Mucosa of descending colon (tissue), 3 donors: ENCODE data around the gene ITIH5. TPM values are rescaled to one million over a fixed set of nuclear protein-coding genes. Genes with fewer than 3 reads are reported as not detected.

Experiments
- ATAC-seq: fragments of 200-7000 bp; cut with Tn5 transposase; one replicate; pipeline ENCODE4 v1.9.1; 2020; ENCODE audit warnings: mild to moderate bottlenecking, moderate library complexity
- DNase-seq, 3 donors: peaks; one replicate each; pipeline ENCODE4 v3.0.0-alpha.2; 2020
- H3K36me3 ChIP-seq: fragments of 200-600 bp; one replicate; pipeline ENCODE4 v1.8.0; 2021; ENCODE audit warnings: low read depth, mild to moderate bottlenecking
- H3K4me1 ChIP-seq: fragments of 200-600 bp; one replicate; pipeline ENCODE4 v1.8.0; 2021; ENCODE audit warnings: low read depth, mild to moderate bottlenecking
- H3K4me3 ChIP-seq: fragments of 200-600 bp; one replicate; pipeline ENCODE4 v1.8.0; 2021; ENCODE audit warnings: mild to moderate bottlenecking
- H3K9me3 ChIP-seq: fragments of 200-600 bp; one replicate; pipeline ENCODE4 v1.8.0; 2021; ENCODE audit warnings: mild to moderate bottlenecking
- intact Hi-C, 2 donors: fragments of 100-400 bp; cut with DNase I in 1 of 2; cut with micrococcal nuclease in 1 of 2; formaldehyde crosslinking; loops; one replicate each; pipeline versions ENCODE4 v1.11.0 to v1.11.1; 2022; cut with DNase I, micrococcal nuclease
- total RNA-seq, 3 donors: library from RNA; stranded (reverse); fragmentation: NEBNext Ultra II Directional in 2 of 3; extraction: Animal tissue kit (Norgen Biotek cat#: 25700) in 2 of 3; gene quantifications; one replicate each; pipeline versions ENCODE4 v1.2.1 to v1.2.4, GENCODE V29; 2021 to 2023
- TF ChIP-seq, protein P1 (sequence below): fragments of 200-600 bp; IDR thresholded peaks from one replicate; pipeline ENCODE4 v1.8.0; 2022; ENCODE audit warnings: antibody characterized with exemption, mild to moderate bottlenecking
- donor health status: DM: no; HTN: no; CAD: no; lungs with moderate emphysema.
- donor health status: DM: no; HTN: no; CAD: no.
- donor health status: DM: no; HTN: yes; CAD: no.

Gene ITIH5
- total RNA-seq, 3 donors from 2014 or later, result 5.0 to 46.6 (median 8.1) TPM

DNA sequence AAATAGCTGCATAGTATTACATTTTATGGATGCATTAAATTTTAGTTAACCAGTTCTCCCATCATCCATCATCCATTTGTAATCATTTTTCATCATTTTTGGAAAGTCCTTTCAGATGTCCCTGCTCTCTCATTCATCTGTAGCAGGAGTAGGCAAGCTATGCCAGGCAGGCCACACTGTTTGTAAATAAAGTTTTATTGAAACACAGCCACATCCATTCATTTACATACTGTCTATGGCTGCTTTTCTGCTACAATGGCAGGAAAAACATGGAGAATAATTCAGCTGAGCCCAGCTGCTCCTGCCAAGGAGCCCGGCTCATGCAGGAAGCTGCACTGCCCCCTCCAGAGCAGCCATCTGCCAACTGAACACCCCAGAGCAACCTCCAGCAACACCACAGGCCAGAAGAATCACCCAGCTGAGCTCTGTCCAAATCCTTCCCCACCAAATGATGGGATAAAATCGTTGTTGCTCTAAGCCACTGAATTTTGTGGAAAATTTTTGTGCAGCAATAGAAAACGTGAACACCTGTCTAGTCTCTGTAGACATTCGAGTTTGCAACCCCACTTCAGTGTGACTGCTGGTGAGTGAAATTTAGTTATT, 19.6 kb downstream of the ITIH5 start:
- no peaks in the 10 kb centered on the region for H3K4me1 ChIP-seq
- intact Hi-C loops, result no loop called here
- ATAC-seq (no peak), DNase-seq (no peak)
- TF ChIP-seq, protein P1, sequence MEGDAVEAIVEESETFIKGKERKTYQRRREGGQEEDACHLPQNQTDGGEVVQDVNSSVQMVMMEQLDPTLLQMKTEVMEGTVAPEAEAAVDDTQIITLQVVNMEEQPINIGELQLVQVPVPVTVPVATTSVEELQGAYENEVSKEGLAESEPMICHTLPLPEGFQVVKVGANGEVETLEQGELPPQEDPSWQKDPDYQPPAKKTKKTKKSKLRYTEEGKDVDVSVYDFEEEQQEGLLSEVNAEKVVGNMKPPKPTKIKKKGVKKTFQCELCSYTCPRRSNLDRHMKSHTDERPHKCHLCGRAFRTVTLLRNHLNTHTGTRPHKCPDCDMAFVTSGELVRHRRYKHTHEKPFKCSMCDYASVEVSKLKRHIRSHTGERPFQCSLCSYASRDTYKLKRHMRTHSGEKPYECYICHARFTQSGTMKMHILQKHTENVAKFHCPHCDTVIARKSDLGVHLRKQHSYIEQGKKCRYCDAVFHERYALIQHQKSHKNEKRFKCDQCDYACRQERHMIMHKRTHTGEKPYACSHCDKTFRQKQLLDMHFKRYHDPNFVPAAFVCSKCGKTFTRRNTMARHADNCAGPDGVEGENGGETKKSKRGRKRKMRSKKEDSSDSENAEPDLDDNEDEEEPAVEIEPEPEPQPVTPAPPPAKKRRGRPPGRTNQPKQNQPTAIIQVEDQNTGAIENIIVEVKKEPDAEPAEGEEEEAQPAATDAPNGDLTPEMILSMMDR, result no peak
- no peak overlapping the region for H3K4me3 ChIP-seq
- H3K36me3 ChIP-seq, result no peaks in the 10 kb centered on the region
- no peaks in the 10 kb centered on the region for H3K9me3 ChIP-seq

DNA sequence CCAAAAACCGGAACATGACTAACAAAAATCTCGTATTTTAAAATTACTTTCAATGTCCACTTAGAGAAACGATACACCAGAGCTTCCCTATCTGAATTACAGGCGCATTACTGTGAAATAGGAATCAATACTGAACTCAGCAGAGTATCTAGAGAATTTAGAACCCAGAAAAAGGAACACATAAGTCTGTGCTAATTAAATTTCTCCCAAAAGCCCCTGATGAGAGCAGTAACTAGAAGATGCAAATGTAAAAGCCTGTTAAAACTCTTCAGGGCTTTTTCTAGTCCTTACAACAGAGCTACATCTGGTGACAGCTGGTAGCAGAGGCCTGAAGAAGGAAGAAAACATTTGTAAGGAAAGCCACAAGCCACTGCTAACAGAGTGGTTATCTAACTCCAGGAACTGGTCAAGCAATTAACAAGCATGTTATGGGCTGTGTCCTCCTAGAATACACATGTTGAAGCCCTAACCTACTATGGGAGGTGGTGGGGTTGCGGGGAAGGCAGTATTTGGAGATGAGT, 24.2 kb downstream of the ITIH5 start:
- ATAC-seq (no peak), DNase-seq (no peak)
- intact Hi-C loops, result no loop called here
- TF ChIP-seq, protein P1, result no peak
- Histone ChIP-seq H3K36me3 (no peaks in the 10 kb centered on the region), H3K4me3 (no peak overlapping the region), H3K4me1 (no peaks in the 10 kb centered on the region), H3K9me3 (no peaks in the 10 kb centered on the region)

DNA sequence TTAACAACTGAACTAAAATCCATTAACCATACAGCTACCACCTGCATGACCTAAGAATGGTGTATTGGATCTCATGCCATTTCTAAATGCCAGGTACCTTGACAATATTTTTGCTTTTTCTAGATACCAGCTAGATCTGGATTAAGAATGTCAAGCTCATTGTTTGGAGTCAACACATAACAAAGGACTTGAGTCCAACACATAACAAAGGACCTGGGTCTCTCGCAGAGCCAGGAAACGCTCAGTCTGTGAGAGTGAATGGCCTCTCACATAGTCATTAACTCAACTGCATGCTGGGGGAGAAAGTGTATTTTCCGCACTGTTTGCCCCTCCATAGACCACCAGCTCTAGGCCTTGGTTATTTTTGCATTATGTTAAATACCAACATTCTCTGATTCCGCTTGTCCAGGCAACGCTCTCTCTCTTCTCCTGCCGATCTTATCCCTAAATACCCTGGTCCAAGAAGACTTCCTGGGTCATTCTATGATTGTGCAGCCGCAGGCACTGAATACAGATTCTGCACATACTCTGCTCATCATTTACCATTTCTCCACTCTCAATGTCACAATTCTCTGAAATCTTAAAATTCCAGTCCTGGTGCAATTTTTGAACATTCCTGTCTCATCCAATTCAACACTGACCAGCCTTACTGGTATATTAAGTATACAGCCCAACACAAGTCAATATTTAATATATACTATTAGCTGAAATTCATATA, 31.2 kb downstream of the ITIH5 start:
- Histone ChIP-seq H3K36me3 (no peaks in the 10 kb centered on the region), H3K4me3 (no peak overlapping the region), H3K9me3 (no peaks in the 10 kb centered on the region), H3K4me1 (no peaks in the 10 kb centered on the region)
- ATAC-seq (no peak), DNase-seq (no peak)
- intact Hi-C loops, result no loop called here
- TF ChIP-seq, protein P1, result no peak

DNA sequence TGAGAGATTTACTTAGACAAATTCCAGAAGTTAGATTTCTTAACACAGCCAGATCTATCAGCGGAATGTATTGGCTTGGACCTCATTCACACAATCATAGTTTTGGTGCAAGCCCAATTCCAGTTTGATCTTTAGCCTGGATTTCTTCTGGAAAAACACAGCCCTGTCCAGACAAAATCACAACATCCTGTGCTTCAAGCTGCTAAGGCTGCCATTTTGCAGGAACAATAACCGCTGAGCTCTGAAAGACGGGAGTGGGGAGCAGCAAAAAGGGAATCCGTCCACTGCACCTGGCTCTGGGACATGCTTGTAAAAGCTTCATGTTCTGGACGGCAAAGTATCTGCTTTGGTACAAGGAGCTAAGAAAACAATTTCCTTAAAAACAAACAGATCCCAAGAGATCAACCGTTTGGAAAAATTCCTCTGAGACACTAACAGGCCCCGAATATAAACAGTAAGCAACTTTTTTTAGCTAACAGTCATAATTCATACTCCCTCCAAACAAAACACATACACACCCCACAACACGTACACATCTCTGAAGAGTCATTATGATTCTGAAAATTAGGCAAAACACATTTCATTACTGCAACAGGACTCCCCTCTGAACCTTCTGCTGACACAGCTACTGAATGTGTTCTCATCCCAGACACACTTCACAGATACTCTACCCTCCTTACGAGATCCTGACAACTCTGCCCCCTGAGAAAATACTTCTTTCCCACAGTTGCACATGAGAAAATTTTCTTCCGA, 32.4 kb downstream of the ITIH5 start:
- DNase-seq, result peak in 1 of 3 donors; percentile 7
- TF ChIP-seq, protein P1, result no peak

DNA sequence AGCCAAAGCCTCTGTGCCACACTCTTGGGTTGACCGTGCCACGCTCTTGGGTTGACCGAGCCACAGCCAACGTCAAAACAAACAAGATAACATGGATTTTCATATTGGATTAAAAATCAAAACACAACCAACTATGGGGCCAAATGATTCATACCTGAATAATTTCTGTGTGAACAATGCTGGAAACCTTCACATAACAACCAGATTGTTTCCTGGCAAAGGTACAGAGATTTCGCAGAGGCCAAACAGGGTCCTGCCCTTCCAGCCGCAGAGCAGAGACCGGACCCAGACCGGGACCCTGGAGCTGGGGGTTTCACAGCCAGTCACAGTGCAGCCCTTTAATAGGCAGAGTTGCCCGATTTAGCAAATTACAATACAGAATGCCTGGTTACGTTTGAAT, 40.5 kb downstream of the ITIH5 start:
- Histone ChIP-seq H3K36me3 (no peaks in the 10 kb centered on the region), H3K9me3 (no peaks in the 10 kb centered on the region), H3K4me3 (no peak overlapping the region), H3K4me1 (no peaks in the 10 kb centered on the region)
- ATAC-seq (no peak), DNase-seq (no peak)
- TF ChIP-seq, protein P1, result no peak
- intact Hi-C loops, result no loop called here

More for the DNA sequence above, 32.4 kb downstream of the ITIH5 start:
- no peaks in the 10 kb centered on the region for H3K9me3 ChIP-seq
- no peak for ATAC-seq
- intact Hi-C loops, result no loop called here
- no peaks in the 10 kb centered on the region for H3K36me3 ChIP-seq
- no peak overlapping the region for H3K4me3 ChIP-seq
- no peaks in the 10 kb centered on the region for H3K4me1 ChIP-seq
